GM12865 (cell line): ENCODE results near the gene TET1.
"Not testable (repeated sequence)": the region's sequence is repeated elsewhere in the genome, so short reads cannot be mapped to it uniquely, and the experiment has no call there.

Experiments
- DNase-seq: peaks from one replicate; pipeline ENCODE4 v3.0.0; 2010; ENCODE audit warnings: low read depth
- H3K4me3 ChIP-seq: 2 replicates; pipeline ENCODE4 v1.5.1; 2011; ENCODE audit warnings: mild to moderate bottlenecking, low read depth, low read length, control low read depth
- CTCF ChIP-seq: IDR thresholded peaks from 2 replicates; pipeline ENCODE4 v1.5.1; 2011; ENCODE audit warnings: low read length, control low read depth, low read depth, inconsistent platforms; ENCODE audit not compliant: insufficient read depth; ENCODE audit errors: missing control alignments

TET1 gene

GRCh38 chr10:68611227-68611626, 51.1 kb downstream of the TET1 start:
- DNase-seq: no peak
- no peak overlapping the region for H3K4me3 ChIP-seq
- TF ChIP-seq CTCF: no peak

GRCh38 chr10:68613974-68614373, 53.8 kb downstream of the TET1 start:
- not testable (repeated sequence) for H3K4me3 ChIP-seq, DNase-seq

GRCh38 chr10:68617691-68618090, 57.6 kb downstream of the TET1 start:
- DNase-seq: not testable (repeated sequence)

DNA sequence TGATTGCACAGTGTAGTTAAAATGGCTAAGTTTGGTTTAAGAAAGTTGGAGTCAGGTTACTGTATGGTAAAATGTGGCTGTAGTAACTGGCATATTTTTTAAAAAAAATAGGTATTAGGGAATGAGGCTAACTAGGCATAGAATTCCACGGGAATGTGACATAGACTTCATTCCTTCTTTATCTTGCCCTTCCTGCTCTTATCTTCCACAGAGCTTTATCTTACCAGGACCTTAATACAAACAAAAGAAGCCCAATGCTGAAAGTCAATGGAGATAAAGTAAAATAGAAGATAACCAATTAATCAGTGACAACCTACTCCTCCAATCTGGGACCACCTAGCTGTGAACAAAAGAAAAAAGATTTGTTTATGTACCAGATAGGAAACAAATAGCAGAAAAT, 58.1 kb downstream of the TET1 start:
- DNase-seq: no peak
- TF ChIP-seq CTCF: no peak
- H3K4me3 ChIP-seq: no peak overlapping the region

More at GRCh38 chr10:68617691-68618090, 57.6 kb downstream of the TET1 start:
- not testable (repeated sequence) for H3K4me3 ChIP-seq

GRCh38 chr10:68619595-68619994, 59.5 kb downstream of the TET1 start:
- no peak for DNase-seq
- no peak for TF ChIP-seq CTCF
- no peak overlapping the region for H3K4me3 ChIP-seq

DNA sequence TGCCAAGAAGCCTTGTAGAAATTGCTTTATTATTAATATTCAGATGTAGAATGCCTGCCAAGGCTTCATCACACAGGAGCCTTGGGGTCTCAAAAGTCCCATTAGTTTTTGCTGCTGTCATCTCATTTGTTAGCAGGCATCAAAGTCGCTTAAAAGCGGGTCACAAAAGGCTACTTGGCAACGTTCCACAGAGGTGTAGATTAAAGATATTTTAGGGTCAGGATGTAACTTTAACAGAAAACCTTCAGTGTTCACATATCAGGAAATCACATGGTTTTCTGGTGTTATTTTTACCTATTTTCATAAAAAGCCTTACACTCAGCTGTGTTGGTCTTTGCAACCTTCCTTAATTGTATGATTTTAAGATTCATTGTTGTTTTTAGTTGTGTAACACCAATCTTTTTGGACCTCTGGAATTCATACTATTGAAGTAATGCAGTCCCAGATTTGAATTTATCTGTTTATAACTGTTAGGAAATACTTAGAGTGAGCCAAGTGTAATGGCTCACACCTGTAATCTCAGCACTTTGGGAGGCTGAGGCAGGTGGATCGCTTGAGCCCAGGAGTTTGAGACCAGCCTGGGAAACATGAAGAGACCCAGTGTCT, 65.3 kb downstream of the TET1 start:
- no peak for TF ChIP-seq CTCF

DNA sequence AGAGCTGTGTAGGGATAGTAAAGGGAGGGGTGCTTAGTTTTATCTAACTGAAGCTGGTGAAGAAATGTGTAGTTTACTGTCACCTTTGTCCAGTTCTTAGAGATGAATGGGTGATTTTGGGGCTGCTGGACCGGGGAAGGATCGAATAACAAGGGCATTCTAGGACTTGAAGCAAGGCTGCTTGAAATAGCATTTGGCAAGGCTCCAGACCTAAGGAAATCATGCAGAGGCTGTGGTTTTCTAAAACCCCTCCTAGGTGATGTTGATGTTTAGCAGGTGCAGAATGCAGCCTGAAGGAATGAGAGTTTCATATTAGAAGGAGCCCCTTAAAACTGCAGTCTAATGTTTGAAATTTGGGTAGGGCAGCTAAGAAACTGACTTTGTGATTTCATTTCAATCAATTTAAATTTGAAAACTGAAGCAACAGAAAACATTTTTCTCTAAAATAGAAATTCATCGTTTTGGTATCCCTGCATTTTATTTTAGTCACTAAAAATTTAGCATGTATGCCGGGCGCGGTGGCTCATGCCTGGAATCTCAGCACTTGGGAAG, 68.5 kb downstream of the TET1 start:
- H3K4me3 ChIP-seq: no peak overlapping the region
- no peak for TF ChIP-seq CTCF
- DNase-seq: peak; percentile 68

More for the DNA sequence above, 65.3 kb downstream of the TET1 start:
- H3K4me3 ChIP-seq: peak overlapping the region; percentile 24
- peak; percentile 64 for DNase-seq

GRCh38 chr10:68632271-68632560, 72.1 kb downstream of the TET1 start:
- H3K4me3 ChIP-seq, DNase-seq: not testable (repeated sequence)

DNA sequence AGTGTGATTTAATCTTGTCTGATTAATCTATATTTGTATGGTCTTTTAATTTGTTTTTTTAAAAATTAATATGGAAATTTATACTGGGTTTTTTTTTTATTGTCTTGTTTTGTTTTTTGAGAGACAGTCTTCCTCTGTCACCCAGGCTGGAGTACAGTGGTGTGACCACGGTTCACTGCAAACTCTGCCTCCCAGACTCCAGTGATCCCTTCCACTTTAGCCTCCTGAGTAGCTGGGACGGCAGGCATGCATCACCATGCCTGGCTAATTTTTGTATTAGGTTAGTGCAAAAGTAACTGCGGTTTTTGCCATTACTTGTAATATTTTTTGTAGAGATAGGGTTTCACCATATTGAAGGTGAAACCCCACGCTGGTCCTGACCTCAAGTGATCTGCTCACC, 73.1 kb downstream of the TET1 start:
- no peak overlapping the region for H3K4me3 ChIP-seq
- no peak for DNase-seq
- TF ChIP-seq CTCF: no peak
